Activated naive CD4-positive, alpha-beta T cell treated with Interleukin-2 at 50 U/mL for 16 hours (primary cell): ENCODE results near the gene TNIK.

Source experiments
- DNase-seq: peaks from one replicate; pipeline ENCODE4 v3.0.0-alpha.2; 2020

TNIK gene

GRCh38 chr3:171277456-171278298, 182.5 kb downstream of the TNIK start:
- no peak for DNase-seq

- no peak for DNase-seq
These were observed 183.3 kb downstream of the TNIK start for GRCh38 chr3:171276923-171277322.

- no peak for DNase-seq
These were observed 186.0 kb downstream of the TNIK start for GRCh38 chr3:171274222-171274621.

- no peak for DNase-seq
These were observed 189.7 kb downstream of the TNIK start for GRCh38 chr3:171270541-171270940.

- no peak for DNase-seq
These were observed 190.7 kb downstream of the TNIK start for GRCh38 chr3:171269542-171269941.

GRCh38 chr3:171268677-171269076, 191.5 kb downstream of the TNIK start:
- no peak for DNase-seq

GRCh38 chr3:171267104-171267503, 193.1 kb downstream of the TNIK start:
- no peak for DNase-seq

GRCh38 chr3:171266740-171267073, 193.5 kb downstream of the TNIK start:
- no peak for DNase-seq

GRCh38 chr3:171266034-171266739, 194.0 kb downstream of the TNIK start:
- DNase-seq = no peak

GRCh38 chr3:171264758-171265157, 195.4 kb downstream of the TNIK start:
- no peak for DNase-seq

GRCh38 chr3:171262431-171262830, 197.8 kb downstream of the TNIK start:
- DNase-seq = no peak

GRCh38 chr3:171261487-171261886, 198.7 kb downstream of the TNIK start:
- no peak for DNase-seq

GRCh38 chr3:171260899-171261298, 199.3 kb downstream of the TNIK start:
- no peak for DNase-seq

GRCh38 chr3:171260466-171260865, 199.7 kb downstream of the TNIK start:
- DNase-seq = no peak

GRCh38 chr3:171258316-171258715, 201.9 kb downstream of the TNIK start:
- no peak for DNase-seq

GRCh38 chr3:171257251-171258203, 202.7 kb downstream of the TNIK start:
- DNase-seq = no peak

- no peak for DNase-seq
These were observed 203.6 kb downstream of the TNIK start for GRCh38 chr3:171256445-171257250.

GRCh38 chr3:171255236-171255806, 204.9 kb downstream of the TNIK start:
- no peak for DNase-seq

- DNase-seq = no peak
These were observed 205.9 kb downstream of the TNIK start for GRCh38 chr3:171254315-171254714.

- DNase-seq = peak; percentile 27
These were observed 208.4 kb downstream of the TNIK start for GRCh38 chr3:171251835-171252234.

GRCh38 chr3:171250444-171250843, 209.8 kb downstream of the TNIK start:
- no peak for DNase-seq

GRCh38 chr3:171249245-171249644, 211.0 kb downstream of the TNIK start:
- no peak for DNase-seq
